Activated CD4-positive, alpha-beta T cell treated with anti-CD3 and anti-CD28 coated beads, Interleukin-2, amount 10 ng/mL, durations not matched to agents 24 days and 14 days (primary cell): ENCODE results near the gene ELAC1. TPM values are rescaled to one million over a fixed set of nuclear protein-coding genes. Genes with fewer than 3 reads are reported as not detected.
"Not testable (repeated sequence)": the region's sequence is repeated elsewhere in the genome, so short reads cannot be mapped to it uniquely, and the experiment has no call there.

Source experiments
- DNase-seq: peaks from one replicate; pipeline ENCODE4 v3.0.0; 2022
- H3K27ac Mint-ChIP-seq: one replicate; pipeline ENCODE4 v1.8.0; 2022; ENCODE audit warnings: mild to moderate bottlenecking, mixed read lengths
- H3K27me3 Mint-ChIP-seq: one replicate; pipeline ENCODE4 v1.8.0; 2022; ENCODE audit warnings: mixed read lengths
- H3K36me3 Mint-ChIP-seq: one replicate; pipeline ENCODE4 v1.8.0; 2022; ENCODE audit warnings: low read depth, mild to moderate bottlenecking, mixed read lengths
- H3K4me1 Mint-ChIP-seq: one replicate; pipeline ENCODE4 v1.8.0; 2021; ENCODE audit warnings: mixed read lengths
- H3K4me3 Mint-ChIP-seq: one replicate; pipeline ENCODE4 v1.8.0; 2022; ENCODE audit warnings: mild to moderate bottlenecking, moderate library complexity, mixed read lengths
- H3K9me3 Mint-ChIP-seq: one replicate; pipeline ENCODE4 v1.8.0; 2021; ENCODE audit warnings: mixed read lengths
- intact Hi-C: fragments of 100-400 bp; cut with micrococcal nuclease; formaldehyde crosslinking; loops from one replicate; pipeline ENCODE4 v1.15.1; 2023
- total RNA-seq: library from RNA; stranded (reverse); gene quantifications from 2 replicates; pipeline ENCODE4 v1.2.3, GENCODE V29; 2022

Gene ELAC1
- total RNA-seq, 1 donor from 2014 or later, result 7.0 TPM

GRCh38 chr18:50986360-50987087 is 18.7 kb downstream of the ELAC1 start:
- Mint-ChIP-seq H3K36me3 (peaks cover 5% of the 10 kb centered on the region), H3K9me3 (no peaks in the 10 kb centered on the region), H3K27me3 (no peaks in the 10 kb centered on the region), H3K4me1 (no peaks in the 10 kb centered on the region), H3K4me3 (no peak overlapping the region), H3K27ac (no peak overlapping the region)
- DNase-seq, result no peak
- intact Hi-C loops, result no loop called here

- intact Hi-C loops, result no loop called here
- no peaks in the 10 kb centered on the region for H3K4me1 Mint-ChIP-seq
- no peaks in the 10 kb centered on the region for H3K27me3 Mint-ChIP-seq
- H3K9me3 Mint-ChIP-seq, result no peaks in the 10 kb centered on the region
- peaks cover 5% of the 10 kb centered on the region for H3K36me3 Mint-ChIP-seq
- H3K4me3 Mint-ChIP-seq, result no peak overlapping the region
- DNase-seq, result no peak
- H3K27ac Mint-ChIP-seq, result no peak overlapping the region
Measured at GRCh38 chr18:50987261-50987660, 19.4 kb downstream of the ELAC1 start.

GRCh38 chr18:50989711-50990110 is 21.9 kb downstream of the ELAC1 start:
- DNase-seq, result no peak
- Mint-ChIP-seq H3K36me3 (no peaks in the 10 kb centered on the region), H3K4me1 (no peaks in the 10 kb centered on the region), H3K27ac (no peak overlapping the region), H3K9me3 (no peaks in the 10 kb centered on the region), H3K27me3 (no peaks in the 10 kb centered on the region), H3K4me3 (no peak overlapping the region)
- intact Hi-C loops, result no loop called here

- Mint-ChIP-seq H3K36me3 (no peaks in the 10 kb centered on the region), H3K9me3 (no peaks in the 10 kb centered on the region)
- intact Hi-C loops, result no loop called here
Measured at GRCh38 chr18:50992351-50992762, 24.5 kb downstream of the ELAC1 start.

DNA sequence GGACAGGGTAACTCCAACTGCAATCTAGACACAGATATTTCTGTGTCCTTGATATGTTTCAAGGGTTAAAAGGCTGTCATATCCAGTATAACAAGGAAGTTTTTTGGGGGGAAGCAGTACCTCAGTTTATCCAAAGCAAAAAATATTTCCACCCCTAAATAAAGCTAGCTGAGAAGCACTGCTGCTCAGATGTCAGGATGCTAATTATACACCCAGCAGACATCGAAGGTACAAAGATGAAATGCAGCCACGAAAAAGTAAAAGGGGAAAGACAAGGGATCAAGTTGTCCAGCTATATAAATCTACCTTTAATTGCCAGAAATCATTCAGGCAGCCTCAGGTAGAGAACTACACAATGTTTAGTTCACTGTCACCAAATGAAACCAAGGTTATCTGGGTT is 26.2 kb downstream of the ELAC1 start:
- Mint-ChIP-seq H3K4me1 (no peaks in the 10 kb centered on the region), H3K27ac (no peak overlapping the region), H3K27me3 (peaks cover 3% of the 10 kb centered on the region), H3K4me3 (no peak overlapping the region), H3K9me3 (no peaks in the 10 kb centered on the region), H3K36me3 (no peaks in the 10 kb centered on the region)
- no peak for DNase-seq
- intact Hi-C loops, result no loop called here

More at GRCh38 chr18:50992351-50992762, 24.5 kb downstream of the ELAC1 start:
- DNase-seq, result no peak
- H3K4me1 Mint-ChIP-seq, result no peaks in the 10 kb centered on the region
- H3K4me3 Mint-ChIP-seq, result no peak overlapping the region
- no peak overlapping the region for H3K27ac Mint-ChIP-seq
- no peaks in the 10 kb centered on the region for H3K27me3 Mint-ChIP-seq

DNA sequence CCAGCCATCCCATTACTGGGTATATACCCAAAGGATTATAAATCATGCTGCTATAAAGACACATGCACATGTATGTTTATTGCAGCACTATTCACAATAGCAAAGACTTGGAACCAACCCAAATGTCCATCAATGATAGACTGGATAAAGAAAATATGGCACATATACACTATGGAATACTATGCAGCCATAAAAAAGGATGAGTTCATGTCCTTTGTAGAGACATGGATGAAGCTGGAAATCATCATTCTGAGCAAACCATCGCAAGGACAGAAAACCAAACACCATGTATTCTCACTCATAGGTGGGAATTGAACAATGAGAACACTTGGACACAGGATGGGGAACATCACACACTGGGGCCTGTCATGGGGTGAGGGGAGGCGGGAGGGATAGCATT is 35.3 kb downstream of the ELAC1 start:
- not testable (repeated sequence) for H3K36me3 Mint-ChIP-seq, H3K4me1 Mint-ChIP-seq, H3K27ac Mint-ChIP-seq

DNA sequence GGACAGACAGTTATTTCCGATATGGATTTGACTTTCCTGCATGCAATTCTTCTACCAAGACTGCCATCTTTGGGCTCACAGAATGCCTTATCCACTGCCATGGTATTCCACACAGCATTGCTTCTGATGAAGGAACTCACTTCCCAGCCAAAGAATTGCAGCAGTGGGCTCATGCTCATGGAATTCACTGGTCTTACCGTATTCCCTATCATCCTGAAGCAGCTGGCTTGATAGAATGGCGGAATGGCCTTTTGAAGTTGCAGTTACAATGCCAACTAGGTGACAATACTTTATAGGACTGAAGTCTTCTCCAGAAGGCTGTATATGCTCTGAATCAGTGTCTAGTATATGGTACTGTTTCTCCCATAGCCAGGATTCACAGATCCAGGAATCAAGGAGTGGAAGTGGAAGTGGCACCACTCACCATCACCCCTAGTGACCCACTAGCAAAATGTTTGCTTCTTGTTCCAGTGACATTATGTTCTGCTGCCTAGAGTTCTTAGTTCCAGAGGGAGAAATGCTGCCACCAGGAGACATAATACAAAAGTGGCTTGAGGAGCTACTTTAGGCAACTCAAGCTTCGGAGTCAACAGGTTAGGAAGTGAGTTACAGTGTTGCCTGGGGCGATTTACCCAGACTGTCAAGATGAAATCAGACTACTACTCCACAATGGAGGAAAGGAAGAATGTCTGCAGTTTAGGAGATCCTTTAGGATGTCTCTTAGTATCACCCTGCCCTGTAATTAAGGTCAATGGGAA is 38.4 kb downstream of the ELAC1 start:
- no peaks in the 10 kb centered on the region for H3K36me3 Mint-ChIP-seq
- no peak overlapping the region for H3K4me3 Mint-ChIP-seq
- no peaks in the 10 kb centered on the region for H3K4me1 Mint-ChIP-seq
- peaks cover 10% of the 10 kb centered on the region for H3K9me3 Mint-ChIP-seq
- intact Hi-C loops, result no loop called here
- H3K27ac Mint-ChIP-seq, result no peak overlapping the region
- no peaks in the 10 kb centered on the region for H3K27me3 Mint-ChIP-seq
- no peak for DNase-seq

More for the DNA sequence above, 35.3 kb downstream of the ELAC1 start:
- DNase-seq, H3K27me3 Mint-ChIP-seq, H3K4me3 Mint-ChIP-seq, intact Hi-C loops: not testable (repeated sequence)
- peaks cover 11% of the 10 kb centered on the region for H3K9me3 Mint-ChIP-seq

- Mint-ChIP-seq H3K4me3 (no peak overlapping the region), H3K27me3 (no peaks in the 10 kb centered on the region), H3K36me3 (no peaks in the 10 kb centered on the region), H3K9me3 (peaks cover under 1% of the 10 kb centered on the region), H3K4me1 (no peaks in the 10 kb centered on the region), H3K27ac (no peak overlapping the region)
- DNase-seq, result no peak
- intact Hi-C loops, result no loop called here
Measured at GRCh38 chr18:51006948-51007789, 39.3 kb downstream of the ELAC1 start.

GRCh38 chr18:51007790-51008139 is 39.9 kb downstream of the ELAC1 start:
- H3K36me3 Mint-ChIP-seq, result no peaks in the 10 kb centered on the region
- no peak for DNase-seq
- no peaks in the 10 kb centered on the region for H3K4me1 Mint-ChIP-seq
- H3K27ac Mint-ChIP-seq, result no peak overlapping the region
- no peaks in the 10 kb centered on the region for H3K9me3 Mint-ChIP-seq
- no peak overlapping the region for H3K4me3 Mint-ChIP-seq
- intact Hi-C loops, result no loop called here
- no peaks in the 10 kb centered on the region for H3K27me3 Mint-ChIP-seq

GRCh38 chr18:51009072-51009471 is 41.2 kb downstream of the ELAC1 start:
- Mint-ChIP-seq H3K36me3 (no peaks in the 10 kb centered on the region), H3K27me3 (no peaks in the 10 kb centered on the region), H3K27ac (no peak overlapping the region), H3K4me1 (no peaks in the 10 kb centered on the region), H3K9me3 (no peaks in the 10 kb centered on the region), H3K4me3 (no peak overlapping the region)
- intact Hi-C loops, result no loop called here
- DNase-seq, result no peak

DNA sequence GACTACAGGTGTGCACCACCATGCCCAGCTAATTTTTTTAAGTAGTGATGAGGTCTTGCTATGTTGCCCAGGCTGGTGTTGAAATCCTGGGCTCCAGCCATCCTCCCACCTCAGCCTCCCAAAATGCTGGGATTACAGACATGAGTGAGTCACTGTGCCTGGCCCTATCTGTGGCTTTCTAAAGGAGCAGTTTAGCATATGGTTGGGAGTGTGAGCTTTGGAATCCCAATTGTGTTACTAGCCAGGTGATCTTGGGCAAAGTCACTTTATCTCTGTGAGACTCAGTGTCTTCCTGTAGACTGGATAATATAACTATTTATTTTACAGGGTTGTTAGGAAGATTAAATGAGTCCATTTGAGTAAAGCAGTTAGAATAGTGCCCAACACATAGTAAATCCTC is 42.4 kb downstream of the ELAC1 start:
- intact Hi-C loops, result no loop called here
- Mint-ChIP-seq H3K36me3 (no peaks in the 10 kb centered on the region), H3K9me3 (no peaks in the 10 kb centered on the region), H3K4me3 (no peak overlapping the region), H3K27ac (no peak overlapping the region), H3K27me3 (no peaks in the 10 kb centered on the region), H3K4me1 (no peaks in the 10 kb centered on the region)
- DNase-seq, result no peak

DNA sequence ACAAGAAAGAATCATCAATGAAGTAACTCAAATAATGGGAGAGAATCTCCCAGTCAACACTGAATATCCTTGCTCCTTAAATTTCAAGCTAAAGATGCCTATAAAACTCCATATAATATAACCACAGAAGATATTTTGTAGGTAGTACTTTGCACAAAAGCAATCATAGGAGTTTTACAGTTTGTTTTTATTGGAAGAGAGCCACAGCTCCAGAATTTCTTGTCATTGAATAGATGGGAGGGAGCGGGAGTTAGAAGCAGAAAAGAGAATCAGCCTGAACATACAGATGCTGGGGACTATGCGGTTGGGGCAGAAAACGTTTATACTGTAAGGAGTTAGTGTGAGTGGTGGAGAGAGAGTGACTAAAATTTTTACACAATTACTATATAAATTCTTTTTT is 43.9 kb downstream of the ELAC1 start:
- Mint-ChIP-seq H3K9me3 (no peaks in the 10 kb centered on the region), H3K27me3 (no peaks in the 10 kb centered on the region), H3K36me3 (peaks cover 2% of the 10 kb centered on the region), H3K27ac (no peak overlapping the region), H3K4me1 (no peaks in the 10 kb centered on the region), H3K4me3 (no peak overlapping the region)
- intact Hi-C loops, result no loop called here
- no peak for DNase-seq

GRCh38 chr18:51012441-51012840 is 44.6 kb downstream of the ELAC1 start:
- Mint-ChIP-seq H3K36me3 (peaks cover 2% of the 10 kb centered on the region), H3K4me3 (no peak overlapping the region), H3K27me3 (no peaks in the 10 kb centered on the region), H3K27ac (no peak overlapping the region), H3K4me1 (no peaks in the 10 kb centered on the region), H3K9me3 (no peaks in the 10 kb centered on the region)
- intact Hi-C loops, result no loop called here
- no peak for DNase-seq

DNA sequence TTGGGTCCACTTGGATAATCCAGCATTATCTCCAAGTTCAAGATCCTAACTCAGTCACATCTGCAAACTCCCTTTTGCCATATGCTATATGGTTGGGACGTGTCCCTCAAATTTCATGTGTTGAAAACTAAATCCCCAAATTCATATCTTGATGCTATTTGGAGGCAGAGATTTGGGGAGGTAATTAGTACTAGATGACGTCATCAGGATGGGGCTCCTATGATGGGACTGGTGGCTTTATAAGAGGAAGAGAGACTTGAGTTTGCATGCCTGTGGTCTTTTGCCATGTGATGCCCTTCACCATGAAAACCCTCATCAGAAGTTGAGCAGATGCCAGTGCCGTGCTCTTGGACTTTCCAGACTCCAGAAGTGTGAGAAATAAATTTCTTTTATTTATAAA is 45.4 kb downstream of the ELAC1 start:
- Mint-ChIP-seq H3K36me3 (peaks cover 2% of the 10 kb centered on the region), H3K27me3 (no peaks in the 10 kb centered on the region), H3K4me1 (no peaks in the 10 kb centered on the region)

More for the DNA sequence above, 45.4 kb downstream of the ELAC1 start:
- Mint-ChIP-seq H3K27ac (no peak overlapping the region), H3K9me3 (no peaks in the 10 kb centered on the region), H3K4me3 (no peak overlapping the region)
- no peak for DNase-seq
- intact Hi-C loops, result no loop called here
